GM08714 (cell line): ENCODE results near the gene SLC25A47.

Source experiments
- H3K4me3 ChIP-seq: fragments of 200-500 bp; sonication (Bioruptor generic); 2 replicates; pipeline ENCODE4 v1.5.1; 2014; ENCODE audit warnings: mild to moderate bottlenecking, low read length, inconsistent platforms
- ZNF274 ChIP-seq: IDR thresholded peaks from 2 replicates; pipeline ENCODE4 v1.6.1; 2012; ENCODE audit warnings: mild to moderate bottlenecking, low read depth, low read length

Gene SLC25A47

DNA sequence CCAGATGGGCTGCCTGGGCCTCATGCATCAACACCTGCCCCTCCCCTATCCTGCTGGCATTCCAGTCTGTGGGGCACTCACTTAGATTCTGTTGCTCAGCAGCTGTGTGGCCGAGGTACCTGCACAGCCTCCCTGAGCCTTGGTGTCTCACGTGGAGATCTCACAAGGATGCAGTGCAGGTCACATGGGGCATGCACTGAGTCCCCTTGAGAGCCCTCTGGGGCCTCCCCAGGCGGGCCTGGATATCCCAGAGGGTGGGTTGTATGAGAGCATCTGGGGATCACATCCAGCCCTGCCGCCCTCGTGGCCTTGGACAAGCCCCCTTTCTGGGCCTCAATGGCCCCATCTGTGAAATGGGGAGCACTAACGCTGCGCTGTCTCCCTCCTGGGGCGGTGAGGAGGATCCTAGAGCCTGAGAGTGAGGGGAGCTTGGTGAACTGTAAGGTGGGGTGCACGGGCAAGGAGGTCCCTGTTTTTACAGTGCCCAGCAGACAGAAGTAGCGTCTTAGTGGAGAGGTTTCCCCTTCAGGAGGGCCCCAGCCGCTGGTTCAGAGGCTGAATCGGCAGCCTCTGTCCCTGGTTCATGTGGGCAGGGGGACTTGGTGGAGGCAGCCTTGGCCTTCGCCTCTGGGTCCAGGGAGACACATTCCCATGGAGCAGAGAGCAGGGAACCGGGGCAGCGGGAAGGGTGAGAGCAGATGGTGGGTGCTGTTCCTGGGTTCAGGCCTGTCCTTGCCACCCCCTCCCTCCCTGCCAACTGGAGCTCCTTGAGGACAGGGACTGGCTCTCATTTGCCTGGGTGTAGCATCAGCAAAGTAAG, 791 bp upstream of the SLC25A47 start:
- TF ChIP-seq ZNF274: no peak
- H3K4me3 ChIP-seq: no peak overlapping the region

DNA sequence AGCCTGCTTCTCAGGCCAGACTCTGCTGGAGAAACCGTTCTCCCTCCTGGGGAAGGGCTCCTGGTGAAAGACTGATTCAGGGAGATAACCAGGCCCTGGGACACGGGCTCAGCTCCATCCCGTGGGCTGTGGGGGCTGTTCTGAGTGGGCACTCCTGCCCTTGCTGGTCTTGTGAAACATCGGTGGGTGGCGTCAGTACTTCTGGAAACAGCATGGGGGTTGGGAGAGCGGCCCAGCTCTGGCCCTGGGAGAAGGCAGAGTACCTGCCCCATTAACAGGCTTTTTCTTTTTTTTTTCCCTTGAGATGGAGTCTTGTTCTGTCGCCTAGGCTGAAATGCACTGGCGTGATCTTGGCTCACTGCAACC, 786 bp downstream of the SLC25A47 start:
- TF ChIP-seq ZNF274: no peak
- H3K4me3 ChIP-seq: no peak overlapping the region

DNA sequence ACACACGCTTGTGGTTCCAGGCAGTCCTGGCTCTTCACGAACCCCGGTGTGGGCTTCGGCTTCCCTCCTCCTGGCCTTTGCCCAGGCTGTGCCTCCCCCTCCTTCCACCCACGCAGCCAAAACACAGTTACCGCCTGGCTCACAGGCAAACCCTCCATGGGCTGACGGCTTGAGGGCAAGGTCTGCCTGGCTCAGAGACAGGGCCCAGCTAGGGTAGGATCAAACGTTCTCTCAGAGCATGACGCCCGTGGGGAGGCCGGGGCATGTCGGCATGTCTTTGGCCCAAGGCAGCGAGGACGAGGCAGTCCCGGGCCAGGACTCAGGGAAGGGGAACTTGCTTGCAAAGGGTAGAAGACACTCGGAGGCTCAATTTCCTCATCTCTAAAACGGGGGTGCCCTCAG, 2.1 kb downstream of the SLC25A47 start:
- TF ChIP-seq ZNF274: no peak
- no peak overlapping the region for H3K4me3 ChIP-seq

DNA sequence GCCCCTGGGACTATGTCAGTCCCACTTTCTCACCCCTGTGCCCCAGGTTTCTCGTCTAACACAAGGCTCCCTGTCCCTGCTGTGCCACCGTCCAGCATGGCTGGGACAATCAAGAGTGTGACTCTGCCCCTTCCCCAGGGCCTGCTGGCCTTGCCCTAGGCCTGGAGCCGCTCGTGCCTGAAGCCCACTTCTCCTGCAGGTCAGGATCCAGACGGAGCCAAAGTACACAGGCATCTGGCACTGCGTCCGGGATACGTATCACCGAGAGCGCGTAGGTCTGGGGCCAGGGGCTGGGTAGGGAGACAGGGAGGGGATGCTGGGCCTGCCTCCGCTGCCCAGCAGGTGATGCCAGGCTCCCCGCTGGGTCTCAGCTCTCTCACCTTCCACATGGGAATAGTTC, 2.8 kb downstream of the SLC25A47 start:
- TF ChIP-seq ZNF274: no peak

DNA sequence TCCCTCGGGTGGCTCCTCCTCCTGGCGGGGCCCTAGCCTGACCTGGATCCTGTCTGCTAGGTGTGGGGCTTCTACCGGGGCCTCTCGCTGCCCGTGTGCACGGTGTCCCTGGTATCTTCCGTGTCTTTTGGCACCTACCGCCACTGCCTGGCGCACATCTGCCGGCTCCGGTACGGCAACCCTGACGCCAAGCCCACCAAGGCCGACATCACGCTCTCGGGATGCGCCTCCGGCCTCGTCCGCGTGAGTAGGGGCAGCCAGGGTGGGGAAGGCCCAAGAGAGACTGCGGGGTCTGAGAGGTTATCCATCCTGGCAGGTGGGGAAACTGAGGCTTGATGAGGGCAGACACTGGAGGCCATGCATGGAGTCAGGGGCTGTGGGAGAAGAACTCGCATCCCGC, 4.0 kb downstream of the SLC25A47 start:
- TF ChIP-seq ZNF274: no peak
- no peak overlapping the region for H3K4me3 ChIP-seq

More for the DNA sequence above, 2.8 kb downstream of the SLC25A47 start:
- H3K4me3 ChIP-seq: no peak overlapping the region

DNA sequence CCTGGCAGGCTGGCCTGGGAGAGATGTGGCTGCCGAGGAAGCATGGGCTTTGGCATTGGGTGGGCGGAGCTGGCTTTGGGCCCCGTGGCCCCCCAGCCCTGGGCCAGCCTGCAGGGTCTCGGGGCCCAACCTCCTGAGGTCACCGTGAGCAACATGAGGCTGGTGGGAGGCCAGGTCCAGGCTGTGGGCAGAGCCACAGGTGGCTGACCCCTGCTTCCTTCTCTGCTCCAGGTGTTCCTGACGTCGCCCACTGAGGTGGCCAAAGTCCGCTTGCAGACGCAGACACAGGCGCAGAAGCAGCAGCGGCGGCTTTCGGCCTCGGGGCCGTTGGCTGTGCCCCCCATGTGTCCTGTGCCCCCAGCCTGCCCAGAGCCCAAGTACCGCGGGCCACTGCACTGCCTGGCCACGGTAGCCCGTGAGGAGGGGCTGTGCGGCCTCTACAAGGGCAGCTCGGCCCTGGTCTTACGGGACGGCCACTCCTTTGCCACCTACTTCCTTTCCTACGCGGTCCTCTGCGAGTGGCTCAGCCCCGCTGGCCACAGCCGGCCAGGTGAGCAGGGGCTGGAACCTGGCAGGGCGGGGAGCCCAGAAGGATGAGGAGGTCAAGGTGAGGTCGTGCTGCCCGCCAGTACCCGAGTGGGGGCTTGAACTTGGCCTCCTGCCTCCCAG, 5.5 kb downstream of the SLC25A47 start:
- TF ChIP-seq ZNF274: no peak
- H3K4me3 ChIP-seq: no peak overlapping the region

DNA sequence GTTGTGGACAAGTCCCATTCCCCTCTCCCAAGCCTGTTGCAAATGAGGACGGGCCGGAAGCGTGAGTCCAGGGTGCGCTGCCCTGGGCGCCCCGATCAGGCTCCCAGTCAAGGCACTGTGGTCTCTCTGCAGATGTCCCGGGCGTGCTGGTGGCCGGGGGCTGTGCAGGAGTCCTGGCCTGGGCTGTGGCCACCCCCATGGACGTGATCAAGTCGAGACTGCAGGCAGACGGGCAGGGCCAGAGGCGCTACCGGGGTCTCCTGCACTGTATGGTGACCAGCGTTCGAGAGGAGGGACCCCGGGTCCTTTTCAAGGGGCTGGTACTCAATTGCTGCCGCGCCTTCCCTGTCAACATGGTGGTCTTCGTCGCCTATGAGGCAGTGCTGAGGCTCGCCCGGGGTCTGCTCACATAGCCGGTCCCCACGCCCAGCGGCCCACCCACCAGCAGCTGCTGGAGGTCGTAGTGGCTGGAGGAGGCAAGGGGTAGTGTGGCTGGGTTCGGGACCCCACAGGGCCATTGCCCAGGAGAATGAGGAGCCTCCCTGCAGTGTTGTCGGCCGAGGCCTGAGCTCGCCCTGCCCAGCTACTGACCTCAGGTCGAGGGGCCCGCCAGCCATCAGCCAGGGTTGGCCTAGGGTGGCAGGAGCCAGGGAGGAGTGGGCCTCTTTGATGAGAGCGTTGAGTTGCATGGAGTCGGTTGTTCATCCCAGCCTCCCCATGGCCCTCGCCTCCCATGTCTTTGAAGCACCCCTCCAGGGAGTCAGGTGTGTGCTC, 6.3 kb downstream of the SLC25A47 start:
- H3K4me3 ChIP-seq: no peak overlapping the region

DNA sequence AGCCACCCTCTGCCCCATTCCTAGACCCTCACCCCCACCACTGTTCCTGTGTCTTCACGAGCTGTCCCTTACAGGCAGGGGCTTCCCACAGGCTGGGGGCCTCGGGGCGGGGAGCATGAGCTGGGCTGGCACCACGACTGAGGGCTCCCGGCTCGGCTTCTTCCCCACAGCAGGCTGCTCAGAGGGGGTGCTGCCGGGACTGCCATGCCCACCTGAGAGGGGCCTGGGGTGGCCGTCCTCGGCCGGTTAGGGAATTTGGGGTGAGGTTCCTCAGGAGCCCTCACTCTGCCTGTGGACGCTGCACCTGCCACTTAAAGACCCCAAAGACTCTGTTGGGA, 6.8 kb downstream of the SLC25A47 start:
- no peak overlapping the region for H3K4me3 ChIP-seq
- TF ChIP-seq ZNF274: no peak

More for the DNA sequence above, 6.3 kb downstream of the SLC25A47 start:
- TF ChIP-seq ZNF274: no peak

DNA sequence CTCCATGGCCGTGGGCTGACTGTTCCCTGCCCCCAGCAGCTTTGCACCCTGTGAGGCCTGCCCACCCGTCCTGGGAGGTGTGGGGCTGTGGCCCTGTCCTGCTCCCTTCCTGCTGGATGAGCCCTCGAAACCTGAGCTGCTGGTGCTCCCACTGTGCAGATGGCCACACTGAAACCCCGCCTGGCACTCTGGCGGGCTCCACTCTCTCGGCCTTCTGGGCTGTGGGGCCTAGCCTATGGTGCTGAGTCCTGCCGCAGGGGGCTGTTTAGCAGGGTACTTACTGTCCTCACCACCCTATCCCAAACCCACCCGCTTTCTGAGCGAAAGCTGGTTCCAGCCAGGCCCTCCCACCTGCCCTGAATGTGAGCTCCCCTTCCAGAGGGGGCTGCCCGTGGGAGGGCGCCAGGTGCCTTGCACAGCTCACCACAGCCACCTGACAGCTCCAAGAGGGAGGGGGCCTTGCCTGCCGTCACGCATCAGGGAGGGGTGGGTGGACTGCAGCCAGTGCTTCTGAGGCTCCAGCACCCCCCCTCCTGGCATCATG, 7.3 kb downstream of the SLC25A47 start:
- no peak for TF ChIP-seq ZNF274
- no peak overlapping the region for H3K4me3 ChIP-seq

DNA sequence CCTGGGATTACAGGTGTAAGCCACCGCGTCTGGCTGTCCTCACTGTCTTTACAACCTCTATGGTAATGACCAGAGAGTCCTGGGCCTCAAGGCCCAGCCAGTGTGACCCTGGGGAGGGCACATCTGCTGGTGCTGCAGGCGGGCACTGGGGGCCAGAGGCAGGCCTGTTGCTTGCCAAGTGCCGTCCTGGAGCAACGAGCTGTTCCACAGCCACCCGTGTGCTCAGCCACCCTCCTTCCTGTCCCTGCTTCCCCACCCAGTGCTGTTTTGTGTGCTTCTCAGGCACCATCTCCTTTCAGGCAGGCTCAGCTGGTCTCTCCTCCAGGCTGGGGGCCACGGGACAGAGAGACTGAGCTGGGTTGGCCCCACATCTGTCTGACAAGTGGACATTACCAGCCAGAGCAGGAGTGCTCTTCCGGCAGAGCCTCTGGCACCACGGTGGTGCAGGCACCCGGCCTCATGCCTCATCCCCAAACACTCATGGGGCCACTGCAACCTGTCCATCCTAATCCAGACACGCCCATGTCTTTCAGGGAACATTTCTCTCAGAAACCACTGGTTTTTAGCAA, 9.0 kb downstream of the SLC25A47 start:
- TF ChIP-seq ZNF274: no peak
- no peak overlapping the region for H3K4me3 ChIP-seq

DNA sequence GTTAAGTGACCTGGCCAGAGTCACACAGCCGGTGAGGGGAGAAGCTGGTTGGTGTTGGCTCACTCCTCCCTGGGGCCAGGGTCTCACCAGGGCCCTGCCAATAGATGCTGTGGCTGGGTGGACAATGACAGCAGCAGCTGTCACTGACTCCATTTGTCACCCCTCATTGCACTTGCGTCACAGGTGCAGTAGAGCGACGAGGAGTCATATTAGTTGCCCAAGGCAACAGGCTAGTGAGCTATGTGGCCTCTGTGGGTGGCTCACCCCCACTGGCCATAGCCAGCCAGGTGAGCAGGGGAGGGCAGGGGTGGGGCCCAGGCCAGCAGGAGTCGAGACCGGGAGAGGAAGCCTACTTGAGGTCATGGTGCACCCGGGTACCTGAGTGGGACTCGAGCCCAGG, 9.7 kb downstream of the SLC25A47 start:
- H3K4me3 ChIP-seq: no peak overlapping the region
- TF ChIP-seq ZNF274: no peak

DNA sequence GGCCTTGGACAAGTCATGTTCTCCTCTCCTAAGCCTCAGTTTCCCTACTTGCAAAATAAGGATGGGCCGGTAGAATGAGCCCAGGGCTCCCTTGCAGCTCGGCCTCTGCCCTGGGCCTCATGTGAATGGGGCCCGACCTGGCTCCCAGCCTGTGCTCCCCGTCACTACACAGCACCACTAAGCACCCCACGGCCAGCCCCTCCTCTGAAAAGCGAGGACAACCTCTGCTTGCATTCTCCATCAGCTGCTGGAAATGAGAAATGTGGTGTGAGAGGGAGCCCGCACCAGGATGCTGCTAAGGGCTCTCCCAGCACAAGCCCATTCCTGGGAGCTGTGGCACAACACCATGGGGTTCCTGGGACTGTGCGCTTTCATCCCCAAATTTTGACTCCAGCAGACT, 10.2 kb downstream of the SLC25A47 start:
- no peak for TF ChIP-seq ZNF274
- H3K4me3 ChIP-seq: no peak overlapping the region

DNA sequence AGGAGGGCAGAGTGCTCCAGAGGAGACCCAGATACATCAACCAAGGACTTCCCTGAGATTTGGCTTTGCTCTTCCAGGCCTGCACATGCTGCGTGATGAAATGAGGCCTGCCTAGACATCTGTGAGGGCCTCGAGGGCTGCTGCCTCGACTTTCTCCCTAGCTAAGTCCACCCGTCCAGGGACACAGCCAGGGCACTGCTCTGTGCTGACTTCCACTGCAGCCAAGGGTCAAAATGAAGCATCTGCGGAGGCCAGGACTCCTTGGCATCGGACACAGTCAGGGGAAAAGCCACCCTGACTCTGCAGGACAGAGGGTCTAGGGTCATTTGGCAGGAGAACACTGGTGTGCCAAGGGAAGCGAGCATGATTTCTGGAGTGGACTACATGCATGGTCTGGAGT, 10.7 kb downstream of the SLC25A47 start:
- TF ChIP-seq ZNF274: no peak

DNA sequence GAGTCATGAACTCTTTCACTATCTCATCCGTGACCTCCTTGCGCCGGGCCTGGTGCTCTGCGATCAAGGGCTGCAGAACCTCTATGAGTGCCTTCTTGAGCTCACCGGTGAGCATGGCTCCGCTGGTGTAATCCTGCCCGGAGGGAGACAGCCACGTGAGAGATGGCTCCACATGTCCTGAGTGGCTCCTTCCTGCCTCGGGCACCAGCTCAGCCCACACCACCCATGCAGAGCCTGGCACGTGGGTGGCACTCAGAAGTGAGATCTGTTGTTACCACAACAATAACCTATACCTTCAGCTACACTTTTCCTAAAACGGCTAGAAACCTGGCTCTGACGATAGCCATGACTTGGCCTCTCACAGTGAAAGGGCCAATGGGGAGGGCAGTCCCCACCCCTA, 11.8 kb downstream of the SLC25A47 start:
- no peak for TF ChIP-seq ZNF274
- H3K4me3 ChIP-seq: no peak overlapping the region

More for the DNA sequence above, 10.7 kb downstream of the SLC25A47 start:
- H3K4me3 ChIP-seq: no peak overlapping the region
